HepG2 (cell line): ENCODE data around the gene PRPF18. TPM values are rescaled to one million over a fixed set of nuclear protein-coding genes. Genes with fewer than 3 reads are reported as not detected.

ENCODE experiments used
- ATAC-seq: fragments of 200-7000 bp; cut with Tn5 transposase; 3 replicates; pipeline ENCODE4 v1.9.1; 2020; ENCODE audit warnings: mild to moderate bottlenecking, moderate library complexity
- BruUV-seq: library from RNA; stranded (reverse); fragments of 400-500 nt; replicated peaks from 2 replicates; lab custom pipeline; 2021; lab: Mats Ljungman, UMichigan
- CTCF ChIA-PET: fragments of 300-600 bp; formaldehyde crosslinking; extraction: SDS; loops from one replicate; lab custom pipeline; 2021; ENCODE audit warnings: low total read pairs, inconsistent platforms, low intra/inter-chr PET ratio; lab: Yijun Ruan, JAX
- POLR2A ChIA-PET: fragments of 350-600 bp; sonication (Branson Sonifier 250); formaldehyde crosslinking; loops from one replicate; lab custom pipeline; 2020; ENCODE audit warnings: antibody characterized with exemption, inconsistent platforms; lab: Yijun Ruan, JAX
- DNase-seq: peaks from one replicate; pipeline ENCODE4 v3.0.0-alpha.2; 2015; ENCODE audit warnings: low spot score
- FAIRE-seq: peaks from 3 replicates; lab custom pipeline; 2011; peaks lifted over from hg19 to GRCh38; lab: Jason Lieb, UNC
- H2AFZ ChIP-seq: one replicate; pipeline ENCODE4 v1.6.1; 2011; ENCODE audit warnings: low read length, inconsistent platforms
- H3K27ac ChIP-seq: fragments of 300-600 bp; 3 replicates; pipeline ENCODE4 v1.8.0; 2011; ENCODE audit warnings: mixed run types, mild to moderate bottlenecking, mixed read lengths, low read length, inconsistent platforms; ENCODE audit not compliant: insufficient read depth; ENCODE audit errors: extremely low read length
- H3K27me3 ChIP-seq, 2 experiments: fragments of 200-600 bp in 1 of 2; 2 replicates in 1 of 2; 3 replicates in 1 of 2; pipeline versions ENCODE4 v1.6.0 to v1.8.0; 2011; ENCODE audit warnings: low read length in 2 of 2, mild to moderate bottlenecking in 2 of 2, moderate library complexity in 2 of 2, inconsistent platforms in 1 of 2; ENCODE audit not compliant: insufficient read depth in 2 of 2, control insufficient read depth in 1 of 2
- H3K36me3 ChIP-seq, 2 experiments: fragments of 200-600 bp in 1 of 2; replicated peaks in 1 of 2; 2 replicates in 1 of 2; 3 replicates in 1 of 2; pipeline versions ENCODE4 v1.5.1 to v1.8.0; 2011; ENCODE audit warnings: low read length in 2 of 2, inconsistent platforms in 1 of 2; ENCODE audit not compliant: insufficient read depth in 2 of 2, control insufficient read depth in 1 of 2
- H3K4me1 ChIP-seq: 2 replicates; pipeline ENCODE4 v1.5.1; 2012; ENCODE audit warnings: low read length, inconsistent platforms; ENCODE audit not compliant: insufficient read depth
- H3K4me2 ChIP-seq: 2 replicates; pipeline ENCODE4 v1.6.0; 2011; ENCODE audit warnings: low read depth, low read length, inconsistent platforms
- H3K4me3 ChIP-seq, 3 experiments: fragments of 200-600 bp in 1 of 3; sonication (generic), shearing (Covaris generic) in 1 of 3; replicated peaks in 1 of 3; 2 replicates each; pipeline ENCODE4 v1.5.1; 2011 to 2016; ENCODE audit warnings: low read length in 3 of 3, inconsistent platforms in 2 of 3, low read depth in 2 of 3, mild to moderate bottlenecking in 2 of 3, control low read depth in 1 of 3, mixed read lengths in 1 of 3; ENCODE audit not compliant: insufficient read depth in 1 of 3
- H3K79me2 ChIP-seq: one replicate; pipeline ENCODE4 v1.6.1; 2011; ENCODE audit warnings: low read length, inconsistent platforms; ENCODE audit not compliant: insufficient read depth
- H3K9ac ChIP-seq: 2 replicates; pipeline ENCODE4 v1.6.0; 2011; ENCODE audit warnings: mild to moderate bottlenecking, low read depth, low read length, inconsistent platforms; ENCODE audit not compliant: insufficient read depth
- H3K9me3 ChIP-seq: 2 replicates; pipeline ENCODE4 v1.5.1; 2012; ENCODE audit warnings: mild to moderate bottlenecking, low read length
- H4K20me1 ChIP-seq: 2 replicates; pipeline ENCODE4 v1.6.0; 2011; ENCODE audit warnings: inconsistent platforms, mild to moderate bottlenecking, low read length, moderate library complexity; ENCODE audit not compliant: insufficient read depth
- IRX3 ChIP-seq: sonication (generic); formaldehyde crosslinking; IDR thresholded peaks from 2 replicates; pipeline ENCODE4 v1.8.1; 2023; ENCODE audit warnings: mild to moderate bottlenecking, low read depth, missing genetic modification reagents, borderline replicate concordance
- JUNB ChIP-seq: sonication (generic); formaldehyde crosslinking; IDR thresholded peaks from 2 replicates; pipeline ENCODE4 v1.8.0; 2022; ENCODE audit warnings: missing genetic modification reagents, mild to moderate bottlenecking, borderline replicate concordance
- KLF16 ChIP-seq, 2 experiments: sonication (generic) in 1 of 2; formaldehyde crosslinking in 1 of 2; IDR thresholded peaks; 2 replicates each; pipeline versions ENCODE4 v1.6.1 to v1.8.0; 2016 to 2023; ENCODE audit warnings: missing genetic modification reagents in 2 of 2, missing compliant biosample characterization in 1 of 2
- RAD51 ChIP-seq: fragments of 450-650 bp; IDR thresholded peaks from 2 replicates; pipeline ENCODE4 v1.6.1; 2016; ENCODE audit warnings: borderline replicate concordance
- TBP ChIP-seq: sonication (generic); formaldehyde crosslinking; IDR thresholded peaks from 2 replicates; pipeline ENCODE4 v1.5.0; 2020; ENCODE audit warnings: missing genetic modification reagents
- TBX3 ChIP-seq: fragments of 450-650 bp; IDR thresholded peaks from 2 replicates; pipeline ENCODE4 v1.6.1; 2017; ENCODE audit warnings: antibody characterized with exemption, mild to moderate bottlenecking, inconsistent platforms, borderline replicate concordance
- ZBTB26 ChIP-seq: IDR thresholded peaks from 2 replicates; pipeline ENCODE4 v1.6.1; 2016; ENCODE audit warnings: missing compliant biosample characterization, missing genetic modification reagents, borderline replicate concordance
- ZBTB43 ChIP-seq: sonication (generic); formaldehyde crosslinking; conservative IDR thresholded peaks from 2 replicates; pipeline ENCODE4 v1.4.0; 2020; ENCODE audit warnings: missing genetic modification reagents
- ZNF446 ChIP-seq: sonication (generic); formaldehyde crosslinking; IDR thresholded peaks from 2 replicates; pipeline ENCODE4 v1.5.0; 2020; ENCODE audit warnings: mild to moderate bottlenecking, missing genetic modification reagents
- ZNF576 ChIP-seq: sonication (generic); formaldehyde crosslinking; IDR thresholded peaks from 2 replicates; pipeline ENCODE4 v1.4.0; 2020; ENCODE audit warnings: mild to moderate bottlenecking, missing genetic modification reagents
- ZNF691 ChIP-seq: sonication (generic); formaldehyde crosslinking; IDR thresholded peaks from 2 replicates; pipeline ENCODE4 v1.4.0; 2020; ENCODE audit warnings: missing genetic modification reagents, low read depth, mild to moderate bottlenecking, borderline replicate concordance
- ZNF720 ChIP-seq: sonication (generic); formaldehyde crosslinking; IDR thresholded peaks from 2 replicates; pipeline ENCODE4 v1.4.0; 2020; ENCODE audit warnings: missing genetic modification reagents
- ZNF772 ChIP-seq: sonication (generic); formaldehyde crosslinking; IDR thresholded peaks from 2 replicates; pipeline ENCODE4 v1.5.0; 2020; ENCODE audit warnings: mild to moderate bottlenecking, missing genetic modification reagents
- ZNF782 ChIP-seq: sonication (generic); formaldehyde crosslinking; IDR thresholded peaks from 2 replicates; pipeline ENCODE4 v1.4.0; 2020; ENCODE audit warnings: missing genetic modification reagents, mild to moderate bottlenecking, borderline replicate concordance
- ZUFSP ChIP-seq: sonication (generic); formaldehyde crosslinking; IDR thresholded peaks from 2 replicates; pipeline ENCODE4 v1.9.0; 2021; ENCODE audit warnings: missing genetic modification reagents, mild to moderate bottlenecking, borderline replicate concordance
- in situ Hi-C: cut with HindIII; loops from 2 replicates; pipeline ENCODE4 v1.10.0; 2017; ENCODE audit warnings: low pct_unique_long_range_greater_than_20kb; ENCODE audit not compliant: extremely low pct_ligation_motif_present
- intact Hi-C: fragments of 100-400 bp; cut with micrococcal nuclease; formaldehyde crosslinking; loops from one replicate; pipeline ENCODE4 v1.10.0; 2022; ENCODE audit not compliant: unreplicated experiment
- polyA plus RNA-seq, 8 experiments: library from polyadenylated mRNA; depleted of rRNA in 3 of 8; stranded (reverse) in 7 of 8; unstranded in 1 of 8; fragments of >200 nt; fragmentation: Illumina TruSeq in 4 of 8; extraction: Trizol in 4 of 8; gene quantifications; 2 replicates each; pipeline versions ENCODE4 v1.2.1 to v1.2.3, GENCODE V29; 2011 to 2016; ENCODE audit warnings: low read depth in 4 of 8, missing spikeins in 1 of 8, mixed read lengths in 1 of 8; ENCODE audit not compliant: insufficient read depth in 1 of 8
- total RNA-seq, 5 experiments: library from RNA; depleted of rRNA; stranded (reverse); fragments of >200 nt; fragmentation: Illumina TruSeq; extraction: Trizol; gene quantifications; 2 replicates each; pipeline ENCODE4 v1.2.3, GENCODE V29; 2016; ENCODE audit warnings: low read depth in 1 of 5

PRPF18 gene
- total and polyA plus RNA-seq, 2 of the 13 experiments (the other 11 are each of a cell fraction or from before 2014, with no cell fraction given) = 6.1 to 17.2 TPM

- Histone ChIP-seq H3K9me3 (no peaks in the 10 kb centered on the region), H4K20me1 (no peaks in the 10 kb centered on the region), H3K9ac (no peak overlapping the region), H3K36me3 (no peaks in the 10 kb centered on the region), H3K27ac (no peak overlapping the region), H3K4me1 (no peaks in the 10 kb centered on the region), H2AFZ (no peak overlapping the region), H3K79me2 (no peaks in the 10 kb centered on the region), H3K4me2 (no peak overlapping the region), H3K27me3 (no peaks in the 10 kb centered on the region; a peak in 2 of 5 replicates), H3K4me3 (no peak overlapping the region)
- BruUV-seq = no TSS peak
- POLR2A ChIA-PET = no interaction called here
- intact Hi-C loops (no loop called here), in situ Hi-C loops (no loop called here)
- CTCF ChIA-PET = no interaction called here
- ATAC-seq = no peak
- FAIRE-seq = no peak
- DNase-seq = no peak
- no peak for TF ChIP-seq RAD51
- TF ChIP-seq ZNF446 (CRISPR knock-in tag) = no peak
- TF ChIP-seq ZUFSP (CRISPR knock-in tag) = no peak
- TF ChIP-seq ZBTB43 (CRISPR knock-in tag) = no peak
- no peak for TF ChIP-seq JUNB
- TF ChIP-seq TBX3 = no peak
- TF ChIP-seq TBP = no peak
- no peak for TF ChIP-seq ZNF782 (CRISPR knock-in tag)
- TF ChIP-seq ZNF691 = no peak
- TF ChIP-seq ZNF720 = no peak
- no peak for TF ChIP-seq KLF16 (CRISPR knock-in tag; IDR thresholded peaks at IDR 0.05)
- TF ChIP-seq IRX3 = no peak
- TF ChIP-seq ZNF772 = no peak
- no peak for TF ChIP-seq ZBTB26 (CRISPR knock-in tag)
- TF ChIP-seq ZNF576 = no peak
Measured at GRCh38 chr10:13560597-13560996, 26.2 kb upstream of the PRPF18 start.
